NB4 (cell line): ENCODE results near the gene TRIM42.

Experiments used
- DNase-seq: peaks from one replicate; pipeline ENCODE4 v3.0.0; 2010; ENCODE audit warnings: low read depth
- H3K4me3 ChIP-seq: one replicate; pipeline ENCODE4 v1.5.1; 2011; ENCODE audit warnings: mild to moderate bottlenecking, low read depth, low read length, moderate library complexity
- CTCF ChIP-seq: IDR thresholded peaks from one replicate; pipeline ENCODE4 v1.5.1; 2012; ENCODE audit warnings: low read depth, low read length
- MAX ChIP-seq: IDR thresholded peaks from 2 replicates; pipeline ENCODE4 v1.6.1; 2011; ENCODE audit warnings: low read depth, low read length
- MYC ChIP-seq: IDR thresholded peaks from 2 replicates; pipeline ENCODE4 v1.6.1; 2011; ENCODE audit warnings: low read depth, low read length
- POLR2A ChIP-seq: IDR thresholded peaks from 2 replicates; pipeline ENCODE4 v1.6.1; 2011; ENCODE audit warnings: mild to moderate bottlenecking; ENCODE audit not compliant: insufficient read length; ENCODE audit errors: extremely low read depth

TRIM42 gene

GRCh38 chr3:140686128-140686527 lies 8.3 kb downstream of the TRIM42 start:
- DNase-seq = no peak
- TF ChIP-seq MAX (no peak), POLR2A (no peak), MYC (no peak), CTCF (no peak)
- no peak overlapping the region for H3K4me3 ChIP-seq

- no peak for DNase-seq
- no peak overlapping the region for H3K4me3 ChIP-seq
- TF ChIP-seq MYC = no peak
- no peak for TF ChIP-seq CTCF
- no peak for TF ChIP-seq POLR2A
- no peak for TF ChIP-seq MAX
These were observed 9.1 kb downstream of the TRIM42 start for GRCh38 chr3:140686948-140687347.

GRCh38 chr3:140695361-140696061 lies 17.6 kb downstream of the TRIM42 start:
- no peak overlapping the region for H3K4me3 ChIP-seq
- TF ChIP-seq POLR2A = no peak
- no peak for TF ChIP-seq CTCF
- no peak for TF ChIP-seq MYC
- no peak for TF ChIP-seq MAX
- no peak for DNase-seq

- no peak overlapping the region for H3K4me3 ChIP-seq
- no peak for TF ChIP-seq MYC
- TF ChIP-seq POLR2A = no peak
- TF ChIP-seq MAX = no peak
- no peak for TF ChIP-seq CTCF
- no peak for DNase-seq
These were observed 21.8 kb downstream of the TRIM42 start for GRCh38 chr3:140699516-140700231.

GRCh38 chr3:140702281-140702680 lies 24.4 kb downstream of the TRIM42 start:
- no peak for DNase-seq
- H3K4me3 ChIP-seq = no peak overlapping the region
- TF ChIP-seq MYC = no peak
- no peak for TF ChIP-seq POLR2A
- TF ChIP-seq CTCF = no peak
- no peak for TF ChIP-seq MAX
